HCT116 (cell line): ENCODE results near the gene CABLES1. TPM values are rescaled to one million over a fixed set of nuclear protein-coding genes. Genes with fewer than 3 reads are reported as not detected.

Experiments used
- ATAC-seq: fragments of 200-7000 bp; cut with Tn5 transposase; 2 replicates; pipeline ENCODE4 v1.9.1; 2020; ENCODE audit warnings: mild to moderate bottlenecking, moderate library complexity
- BruUV-seq: library from RNA; stranded (reverse); fragments of 400-500 nt; replicated peaks from 2 replicates; lab custom pipeline; 2021; lab: Mats Ljungman, UMichigan
- CTCF ChIA-PET: fragments of 300-600 bp; sonication (Branson Sonifier 250); formaldehyde crosslinking; loops from one replicate; lab custom pipeline; 2021; ENCODE audit warnings: antibody characterized with exemption; lab: Charles Lee
- POLR2A ChIA-PET: fragments of 300-600, 350-600 bp; sonication (Branson Sonifier 250); formaldehyde crosslinking; loops from one replicate; lab custom pipeline; 2021; ENCODE audit warnings: antibody characterized with exemption; lab: Charles Lee
- RAD21 ChIA-PET, 2 experiments: fragments of 300-600 bp; sonication (Branson Sonifier 250); formaldehyde crosslinking; loops; one replicate each; lab custom pipeline; 2023; ENCODE audit warnings: low total read pairs in 2 of 2; ENCODE audit not compliant: uncharacterized antibody in 2 of 2, unreplicated experiment in 2 of 2, low non-redundant PET in 1 of 2; lab: Charles Lee
- DNase-seq: peaks from one replicate; pipeline ENCODE4 v3.0.0-alpha.2; 2010; ENCODE audit warnings: low read depth, low spot score
- H2AFZ ChIP-seq: fragments of 200-600 bp; shearing (Covaris generic), sonication (generic); 2 replicates; pipeline ENCODE4 v1.6.1; 2017; ENCODE audit warnings: low read depth, mixed run types, mixed read lengths, antibody characterized with exemption, low read length; ENCODE audit not compliant: poor library complexity, severe bottlenecking
- H3K27ac ChIP-seq: 2 replicates; pipeline ENCODE4 v1.5.1; 2012; ENCODE audit warnings: low read depth, low read length
- H3K27me3 ChIP-seq: fragments of 200-600 bp; sonication (generic); 2 replicates; pipeline ENCODE4 v1.6.1; 2016; ENCODE audit warnings: mixed run types, low read length, mixed read lengths; ENCODE audit not compliant: insufficient read depth
- H3K36me3 ChIP-seq, 2 experiments: fragments of 200-500 bp in 1 of 2; fragments of 200-600 bp in 1 of 2; sonication (Bioruptor generic) in 1 of 2; sonication (generic) in 1 of 2; 2 replicates each; pipeline versions ENCODE4 v1.5.1 to v1.6.1; 2014 to 2016; ENCODE audit warnings: low read length in 2 of 2, inconsistent platforms in 1 of 2, mixed read lengths in 1 of 2, mixed run types in 1 of 2; ENCODE audit not compliant: insufficient read depth in 2 of 2, control insufficient read depth in 1 of 2
- H3K4me1 ChIP-seq, 2 experiments: fragments of 200-600 bp in 1 of 2; sonication (generic) in 1 of 2; 2 replicates each; pipeline versions ENCODE4 v1.5.1 to v1.6.1; 2012 to 2017; ENCODE audit warnings: low read length in 2 of 2, inconsistent platforms in 1 of 2, mild to moderate bottlenecking in 1 of 2, mixed read lengths in 1 of 2, mixed run types in 1 of 2, moderate library complexity in 1 of 2; ENCODE audit not compliant: insufficient read depth in 2 of 2, control insufficient read depth in 1 of 2
- H3K4me2 ChIP-seq: fragments of 200-600 bp; sonication (generic); 2 replicates; pipeline ENCODE4 v1.6.1; 2017; ENCODE audit warnings: mixed run types, low read length, mixed read lengths
- H3K4me3 ChIP-seq, 2 experiments: fragments of 200-600 bp in 1 of 2; sonication (generic) in 1 of 2; replicated peaks in 1 of 2; 2 replicates each; pipeline ENCODE4 v1.5.1; 2011 to 2016; ENCODE audit warnings: low read length in 2 of 2, control low read depth in 1 of 2, low read depth in 1 of 2, mild to moderate bottlenecking in 1 of 2, mixed read lengths in 1 of 2, mixed run types in 1 of 2
- H3K79me2 ChIP-seq: fragments of 200-600 bp; sonication (generic); 2 replicates; pipeline ENCODE4 v1.6.1; 2017; ENCODE audit warnings: mild to moderate bottlenecking, mixed run types, low read length, moderate library complexity, mixed read lengths; ENCODE audit not compliant: insufficient read depth
- H3K9ac ChIP-seq: fragments of 200-600 bp; sonication (generic); 2 replicates; pipeline ENCODE4 v1.6.1; 2016; ENCODE audit warnings: low read length, mixed read lengths
- H3K9me2 ChIP-seq: fragments of 200-600 bp; sonication (generic), shearing (Covaris generic); 2 replicates; pipeline ENCODE4 v1.6.1; 2017; ENCODE audit warnings: mixed run types, mild to moderate bottlenecking, moderate library complexity; ENCODE audit not compliant: insufficient read depth
- H3K9me3 ChIP-seq, 2 experiments: fragments of 200-500 bp in 1 of 2; fragments of 200-600 bp in 1 of 2; sonication (Bioruptor generic) in 1 of 2; sonication (generic) in 1 of 2; 2 replicates each; pipeline ENCODE4 v1.6.1; 2014 to 2017; ENCODE audit warnings: low read length in 2 of 2, mixed read lengths in 2 of 2, inconsistent platforms in 1 of 2, low read depth in 1 of 2, mild to moderate bottlenecking in 1 of 2, mixed run types in 1 of 2, moderate library complexity in 1 of 2; ENCODE audit not compliant: control insufficient read depth in 1 of 2, insufficient read depth in 1 of 2
- H4K20me1 ChIP-seq: fragments of 200-600 bp; sonication (generic), shearing (Covaris generic); 2 replicates; pipeline ENCODE4 v1.6.1; 2017; ENCODE audit warnings: mixed run types, mild to moderate bottlenecking, moderate library complexity; ENCODE audit not compliant: insufficient read depth
- ATF3 ChIP-seq: IDR thresholded peaks from 2 replicates; pipeline ENCODE4 v1.6.1; 2012
- CEBPB ChIP-seq: IDR thresholded peaks from 2 replicates; pipeline ENCODE4 v1.6.1; 2012; ENCODE audit warnings: low read depth
- CTCF ChIP-seq, 3 experiments: fragments of 200-600 bp in 1 of 3; sonication (generic) in 1 of 3; IDR thresholded peaks in 2 of 3; conservative IDR thresholded peaks in 1 of 3; 2 replicates each; pipeline ENCODE4 v1.5.1; 2012 to 2017; ENCODE audit warnings: low read depth in 2 of 3, low read length in 2 of 3, antibody characterized with exemption in 1 of 3, borderline replicate concordance in 1 of 3, control low read depth in 1 of 3, mild to moderate bottlenecking in 1 of 3, mixed read lengths in 1 of 3, mixed run types in 1 of 3, moderate library complexity in 1 of 3; ENCODE audit not compliant: insufficient read depth in 1 of 3
- EGR1 ChIP-seq: IDR thresholded peaks from 2 replicates; pipeline ENCODE4 v1.6.1; 2012; ENCODE audit warnings: low read depth
- ELF1 ChIP-seq: IDR thresholded peaks from 2 replicates; pipeline ENCODE4 v1.6.1; 2012; ENCODE audit warnings: low read depth, borderline replicate concordance
- EZH2 ChIP-seq: fragments of 200-600 bp; sonication (generic); IDR thresholded peaks from 2 replicates; pipeline ENCODE4 v1.6.1; 2017; ENCODE audit warnings: antibody characterized with exemption, mixed run types
- EZH2phosphoT487 ChIP-seq: fragments of 200-600 bp; IDR thresholded peaks from 2 replicates; pipeline ENCODE4 v1.6.1; 2018; ENCODE audit warnings: antibody characterized with exemption, borderline replicate concordance
- FOSL1 ChIP-seq: IDR thresholded peaks from 2 replicates; pipeline ENCODE4 v1.6.1; 2012; ENCODE audit warnings: low read depth
- JUND ChIP-seq: IDR thresholded peaks from 2 replicates; pipeline ENCODE4 v1.6.1; 2012
- MAX ChIP-seq: IDR thresholded peaks from 2 replicates; pipeline ENCODE4 v1.6.1; 2012
- POLR2A ChIP-seq: IDR thresholded peaks from 2 replicates; pipeline ENCODE4 v1.7.0; 2011; ENCODE audit warnings: borderline replicate concordance; ENCODE audit not compliant: insufficient read depth, insufficient read length; ENCODE audit errors: extremely low read depth
- POLR2AphosphoS5 ChIP-seq: IDR thresholded peaks from 2 replicates; pipeline ENCODE4 v1.6.1; 2011; ENCODE audit warnings: mild to moderate bottlenecking, low read depth, low read length, moderate library complexity
- RAD21 ChIP-seq: IDR thresholded peaks from 2 replicates; pipeline ENCODE4 v1.6.1; 2012; ENCODE audit warnings: low read depth, mild to moderate bottlenecking
- REST ChIP-seq: IDR thresholded peaks from 2 replicates; pipeline ENCODE4 v1.6.1; 2012; ENCODE audit warnings: low read depth
- SIN3A ChIP-seq: IDR thresholded peaks from 2 replicates; pipeline ENCODE4 v1.6.1; 2012; ENCODE audit warnings: low read depth
- TCF7L2 ChIP-seq: IDR thresholded peaks from 2 replicates; pipeline ENCODE4 v1.7.0; 2011; ENCODE audit warnings: borderline replicate concordance, inconsistent platforms; ENCODE audit not compliant: insufficient read depth, insufficient read length; ENCODE audit errors: extremely low read depth
- ZBTB33 ChIP-seq: IDR thresholded peaks from 2 replicates; pipeline ENCODE4 v1.6.1; 2011; ENCODE audit warnings: mild to moderate bottlenecking, low read length, moderate library complexity; ENCODE audit not compliant: insufficient replicate concordance; ENCODE audit errors: extremely low read depth
- ZFX ChIP-seq: fragments of 450-650 bp; IDR thresholded peaks from 2 replicates; pipeline ENCODE4 v1.6.1; 2017
- ZNF274 ChIP-seq: fragments of 200-500 bp; sonication (Bioruptor generic); IDR thresholded peaks from 2 replicates; pipeline ENCODE4 v1.6.1; 2014; ENCODE audit warnings: mild to moderate bottlenecking, low read depth, low read length, inconsistent platforms
- intact Hi-C: fragments of 100-400 bp; cut with micrococcal nuclease; formaldehyde crosslinking; loops from 2 replicates; pipeline ENCODE4 v1.10.0; 2022
- total RNA-seq: library from RNA; stranded (reverse); gene quantifications from one replicate; pipeline ENCODE4 v1.2.1, GENCODE V29; 2021; ENCODE audit not compliant: unreplicated experiment

CABLES1 gene
- total RNA-seq, 1 experiment from 2014 or later, result 7.7 TPM

GRCh38 chr18:23227726-23228070 lies 92.4 kb downstream of the CABLES1 start:
- Histone ChIP-seq H4K20me1 (no peaks in the 10 kb centered on the region), H3K9ac (no peak overlapping the region), H3K4me2 (no peak overlapping the region), H3K36me3 (no peaks in the 10 kb centered on the region), H3K79me2 (no peaks in the 10 kb centered on the region), H3K4me3 (no peak overlapping the region), H3K4me1 (peaks cover 0 to 10% of the 10 kb centered on the region in 2 experiments; a peak in 1 of 4 replicates), H3K27ac (no peak overlapping the region), H2AFZ (no peak overlapping the region), H3K9me3 (no peaks in the 10 kb centered on the region), H3K27me3 (no peaks in the 10 kb centered on the region), H3K9me2 (no peaks in the 10 kb centered on the region)
- no TSS peak for BruUV-seq
- TF ChIP-seq CTCF (IDR thresholded peaks at IDR 0.05 in 2 of 3, conservative IDR thresholded peaks at IDR 0.05 in 1 of 3; ENCODE audit: borderline replicate concordance in 1 of 3, insufficient read depth in 1 of 3, low read depth in 2 of 3, low read length in 2 of 3) (no peak), CEBPB (no peak), SIN3A (no peak), FOSL1 (no peak), RAD21 (no peak), POLR2AphosphoS5 (no peak), TCF7L2 (no peak), ZFX (no peak), ELF1 (no peak), EZH2phosphoT487 (no peak), ZBTB33 (no peak), ZNF274 (no peak), REST (no peak), EZH2 (no peak), POLR2A (no peak), MAX (no peak), ATF3 (no peak), EGR1 (no peak), JUND (no peak)
- ATAC-seq (no peak), DNase-seq (no peak)
- ChIA-PET RAD21 (no interaction called here), POLR2A (no interaction called here), CTCF (interaction anchor here (1.3 kb wide), 1 partner anchor 20 kb away, joined by 4 read pairs; no protein-coding TSS in a partner anchor)
- intact Hi-C loops, result no loop called here
